Measurements from ENCODE around the gene FGF3. TPM values are rescaled to one million over a fixed set of nuclear protein-coding genes. Genes with fewer than 3 reads are reported as not detected.

Gene FGF3
- total and polyA plus RNA-seq, 2 experiments from 2014 or later: 0.77 TPM; not detected in 1

- no peak overlapping the region for H3K4me3 ChIP-seq
- TF ChIP-seq, protein P1, sequence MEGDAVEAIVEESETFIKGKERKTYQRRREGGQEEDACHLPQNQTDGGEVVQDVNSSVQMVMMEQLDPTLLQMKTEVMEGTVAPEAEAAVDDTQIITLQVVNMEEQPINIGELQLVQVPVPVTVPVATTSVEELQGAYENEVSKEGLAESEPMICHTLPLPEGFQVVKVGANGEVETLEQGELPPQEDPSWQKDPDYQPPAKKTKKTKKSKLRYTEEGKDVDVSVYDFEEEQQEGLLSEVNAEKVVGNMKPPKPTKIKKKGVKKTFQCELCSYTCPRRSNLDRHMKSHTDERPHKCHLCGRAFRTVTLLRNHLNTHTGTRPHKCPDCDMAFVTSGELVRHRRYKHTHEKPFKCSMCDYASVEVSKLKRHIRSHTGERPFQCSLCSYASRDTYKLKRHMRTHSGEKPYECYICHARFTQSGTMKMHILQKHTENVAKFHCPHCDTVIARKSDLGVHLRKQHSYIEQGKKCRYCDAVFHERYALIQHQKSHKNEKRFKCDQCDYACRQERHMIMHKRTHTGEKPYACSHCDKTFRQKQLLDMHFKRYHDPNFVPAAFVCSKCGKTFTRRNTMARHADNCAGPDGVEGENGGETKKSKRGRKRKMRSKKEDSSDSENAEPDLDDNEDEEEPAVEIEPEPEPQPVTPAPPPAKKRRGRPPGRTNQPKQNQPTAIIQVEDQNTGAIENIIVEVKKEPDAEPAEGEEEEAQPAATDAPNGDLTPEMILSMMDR (IDR thresholded peaks at IDR 0.05; ENCODE audit: low read depth, low read length): no peak
- no peak for DNase-seq (ENCODE audit: low read depth in 1 of 2, low spot score in 1 of 2)
- no peaks in the 10 kb centered on the region for H3K27me3 ChIP-seq
- H3K9me3 ChIP-seq (ENCODE audit: low read depth): no peaks in the 10 kb centered on the region
- no peak overlapping the region for H3K27ac ChIP-seq
- H3K36me3 ChIP-seq: no peaks in the 10 kb centered on the region
- peaks cover 10% of the 10 kb centered on the region for H3K4me1 ChIP-seq (ENCODE audit: low read depth)
These were observed 12.8 kb upstream of the FGF3 start for GRCh38 chr11:69831985-69832384.

GRCh38 chr11:69830086-69830485 lies 10.9 kb upstream of the FGF3 start:
- H3K4me3 ChIP-seq: no peak overlapping the region
- no peaks in the 10 kb centered on the region for H3K36me3 ChIP-seq
- no peak overlapping the region for H3K27ac ChIP-seq
- TF ChIP-seq, protein P1 (IDR thresholded peaks at IDR 0.05; ENCODE audit: low read depth, low read length): no peak
- no peaks in the 10 kb centered on the region for H3K27me3 ChIP-seq
- DNase-seq (ENCODE audit: low read depth in 1 of 2, low spot score in 1 of 2): no peak
- H3K4me1 ChIP-seq (ENCODE audit: low read depth): peaks cover 14% of the 10 kb centered on the region
- H3K9me3 ChIP-seq (ENCODE audit: low read depth): no peaks in the 10 kb centered on the region

GRCh38 chr11:69828971-69829344 lies 9.7 kb upstream of the FGF3 start:
- Histone ChIP-seq H3K4me3 (no peak overlapping the region), H3K36me3 (no peaks in the 10 kb centered on the region), H3K27ac (no peak overlapping the region), H3K9me3 (ENCODE audit: low read depth) (no peaks in the 10 kb centered on the region), H3K27me3 (no peaks in the 10 kb centered on the region), H3K4me1 (ENCODE audit: low read depth) (peaks cover 14% of the 10 kb centered on the region)
- no peak for DNase-seq (ENCODE audit: low read depth in 1 of 2, low spot score in 1 of 2)
- TF ChIP-seq, protein P1 (IDR thresholded peaks at IDR 0.05; ENCODE audit: low read depth, low read length): no peak

DNA sequence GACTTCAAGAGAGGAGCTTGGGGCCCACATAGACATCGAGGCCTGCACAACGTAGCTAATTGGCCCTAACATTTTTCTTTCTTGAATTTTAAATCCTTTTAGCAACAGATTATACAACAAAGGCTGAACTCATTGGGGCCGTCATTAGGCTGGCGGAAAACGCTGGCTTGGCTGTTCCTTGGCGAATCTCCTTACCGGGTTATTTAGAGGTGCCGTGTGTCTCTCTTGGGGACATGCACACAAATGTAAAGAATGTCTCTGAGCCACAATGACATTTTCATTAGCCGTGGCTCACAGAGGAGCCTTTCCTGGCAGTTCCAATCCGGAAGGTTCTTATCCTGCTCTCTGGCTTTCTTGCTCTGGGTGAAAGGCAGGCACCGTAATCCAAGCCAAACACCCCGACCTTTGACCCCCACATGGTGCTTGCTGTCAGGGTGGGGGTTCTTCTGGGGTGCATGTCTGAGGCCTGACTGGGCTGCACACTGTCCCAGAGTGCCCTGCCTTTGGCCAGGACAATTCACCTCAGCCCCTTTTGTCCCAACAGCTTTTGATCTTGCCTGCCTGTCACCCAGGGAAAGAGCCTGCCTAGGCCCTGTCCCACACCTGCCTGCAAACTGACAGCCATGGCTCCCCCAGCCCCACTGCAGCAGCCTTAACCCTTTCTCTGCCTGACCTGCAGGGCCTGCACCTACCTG lies 9.2 kb upstream of the FGF3 start:
- DNase-seq (ENCODE audit: low read depth in 1 of 2, low spot score in 1 of 2): no peak
- H3K27ac ChIP-seq: peak overlapping the region; percentile 39
- H3K27me3 ChIP-seq: no peaks in the 10 kb centered on the region

GRCh38 chr11:69826773-69827172 lies 7.6 kb upstream of the FGF3 start:
- H3K36me3 ChIP-seq: no peaks in the 10 kb centered on the region
- H3K27ac ChIP-seq: no peak overlapping the region
- TF ChIP-seq, protein P1 (IDR thresholded peaks at IDR 0.05; ENCODE audit: low read depth, low read length): no peak
- H3K4me3 ChIP-seq: no peak overlapping the region
- H3K9me3 ChIP-seq (ENCODE audit: low read depth): no peaks in the 10 kb centered on the region
- no peak for DNase-seq (ENCODE audit: low read depth in 1 of 2, low spot score in 1 of 2)
- peaks cover 4% of the 10 kb centered on the region for H3K27me3 ChIP-seq
- peaks cover 22% of the 10 kb centered on the region for H3K4me1 ChIP-seq (ENCODE audit: low read depth)

More for the DNA sequence above, 9.2 kb upstream of the FGF3 start:
- TF ChIP-seq, protein P1 (IDR thresholded peaks at IDR 0.05; ENCODE audit: low read depth, low read length): no peak
- H3K4me3 ChIP-seq: no peak overlapping the region
- peaks cover 20% of the 10 kb centered on the region for H3K4me1 ChIP-seq (ENCODE audit: low read depth)
- H3K9me3 ChIP-seq (ENCODE audit: low read depth): no peaks in the 10 kb centered on the region
- H3K36me3 ChIP-seq: no peaks in the 10 kb centered on the region

All from cardiac muscle cell (in vitro differentiated cells and primary cell).